Measurements from ENCODE around the gene LITAF.

LITAF gene

DNA sequence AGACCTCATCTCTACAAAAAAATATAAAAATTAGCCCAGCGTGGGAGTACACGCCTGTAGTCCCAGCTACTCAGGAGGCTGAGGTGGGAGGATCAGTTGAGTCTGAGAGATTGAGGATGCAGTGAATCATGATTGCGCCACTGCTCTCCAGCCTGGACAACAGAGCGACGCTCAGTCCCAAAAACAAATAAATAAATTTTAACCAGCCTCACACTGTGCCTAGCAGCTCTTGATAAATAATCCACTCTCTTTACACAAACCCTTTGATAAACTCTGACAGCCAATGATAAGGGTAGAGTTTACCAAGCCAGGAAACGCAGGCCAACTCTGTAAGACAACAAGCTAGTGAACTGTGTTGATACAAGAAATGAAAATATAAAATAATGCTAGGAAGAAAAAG is 32.7 kb downstream of the LITAF start:
- in situ Hi-C loops (cut with MboI; ENCODE audit: low sequenced_read_pairs) = no loop called here

- in situ Hi-C loops (cut with MboI; ENCODE audit: low sequenced_read_pairs) = no loop called here
Measured at GRCh38 chr16:11553371-11553770, 33.3 kb downstream of the LITAF start.

- in situ Hi-C loops (cut with MboI; ENCODE audit: low sequenced_read_pairs) = no loop called here
Measured at GRCh38 chr16:11552440-11552839, 34.3 kb downstream of the LITAF start.

DNA sequence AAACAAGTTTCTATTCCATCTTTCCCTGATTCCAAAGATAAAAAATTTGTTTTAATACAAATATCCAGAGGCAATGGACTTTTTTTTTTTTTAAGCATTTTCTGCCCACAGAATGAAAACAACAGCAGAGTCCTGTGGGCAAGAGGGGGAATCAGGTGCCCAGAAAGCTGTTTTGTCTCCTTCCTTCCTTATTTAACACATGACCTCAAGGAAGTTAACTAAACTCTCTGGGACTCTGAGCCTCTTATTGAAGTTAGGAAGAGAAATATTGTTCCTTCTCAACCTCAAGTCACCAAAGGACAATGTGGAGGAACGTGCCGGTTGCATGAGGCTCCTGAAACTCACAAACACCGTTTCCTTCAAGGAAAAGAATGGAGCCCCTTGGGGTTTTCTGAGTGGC is 34.9 kb downstream of the LITAF start:
- in situ Hi-C loops (cut with MboI; ENCODE audit: low sequenced_read_pairs) = no loop called here

GRCh38 chr16:11550791-11551498 is 35.8 kb downstream of the LITAF start:
- in situ Hi-C loops (cut with MboI; ENCODE audit: low sequenced_read_pairs) = no loop called here

GRCh38 chr16:11547118-11547916 is 39.4 kb downstream of the LITAF start:
- in situ Hi-C loops (cut with MboI; ENCODE audit: low sequenced_read_pairs) = loop anchor here (10.0 to 25.0 kb wide), 2 partner anchors 167 to 585 kb away; no protein-coding TSS in a partner anchor

DNA sequence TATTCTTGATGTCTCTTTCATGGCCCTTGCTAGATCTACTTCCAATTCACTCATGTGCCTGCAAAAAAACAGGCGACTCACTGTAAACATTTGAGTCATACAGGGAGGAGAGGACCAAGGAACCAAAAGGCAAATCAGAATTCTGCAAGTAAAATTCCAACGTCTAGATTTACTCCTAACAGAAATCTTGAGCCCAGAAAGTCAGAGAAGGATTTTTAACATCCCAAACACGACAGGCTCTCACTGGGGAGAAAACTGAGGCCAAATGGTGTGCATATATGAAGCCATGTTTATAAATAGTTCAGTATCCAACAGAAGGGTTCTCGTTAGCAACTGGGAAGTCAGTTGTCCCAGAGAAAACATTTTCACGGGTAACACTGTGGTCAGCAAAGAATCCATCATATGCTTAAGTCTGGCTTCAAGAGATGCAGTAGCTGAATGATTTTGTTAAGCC is 40.1 kb downstream of the LITAF start:
- in situ Hi-C loops (cut with MboI; ENCODE audit: low sequenced_read_pairs) = loop anchor here (10.0 to 25.0 kb wide), 2 partner anchors 168 to 584 kb away; no protein-coding TSS in a partner anchor

DNA sequence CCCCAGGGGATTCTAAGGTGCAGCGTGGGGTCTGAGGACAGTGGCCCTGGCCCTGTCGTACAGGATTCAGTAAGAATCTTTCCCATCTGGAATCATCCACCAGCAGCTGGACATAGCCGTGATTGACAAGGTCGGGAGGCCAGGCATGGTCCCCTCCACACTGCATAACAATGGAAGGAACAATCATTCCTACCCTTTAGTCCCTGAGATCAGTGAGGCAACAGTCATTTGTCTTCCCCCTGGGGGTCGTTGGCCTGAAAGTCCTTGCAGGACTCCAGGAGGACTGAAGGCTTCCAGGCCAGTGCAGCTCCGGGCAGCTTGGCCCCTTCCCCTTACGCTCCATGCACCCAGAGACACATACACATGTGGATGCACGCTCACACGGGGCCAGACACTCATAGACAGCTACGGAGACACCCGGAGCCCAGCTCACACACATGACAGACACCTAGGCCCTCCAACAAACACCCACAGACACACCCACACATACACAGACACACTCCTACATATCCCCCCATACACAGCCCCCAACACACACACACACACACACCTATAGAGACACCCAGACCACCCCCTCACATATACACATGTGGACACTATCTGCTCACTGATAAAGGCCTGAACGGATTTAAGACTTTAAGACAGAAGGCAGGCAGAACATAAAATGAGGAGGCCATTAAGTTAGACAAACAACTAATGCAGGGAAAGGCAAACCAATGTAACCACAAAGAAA is 42.9 kb downstream of the LITAF start:
- in situ Hi-C loops (cut with MboI; ENCODE audit: low sequenced_read_pairs) = loop anchor here (10.0 to 25.0 kb wide), 2 partner anchors 171 to 582 kb away; no protein-coding TSS in a partner anchor

GRCh38 chr16:11542069-11542744 is 44.5 kb downstream of the LITAF start:
- in situ Hi-C loops (cut with MboI; ENCODE audit: low sequenced_read_pairs) = loop anchor here (10.0 to 25.0 kb wide), 2 partner anchors 173 to 580 kb away; no protein-coding TSS in a partner anchor

GRCh38 chr16:11539641-11540050 is 47.1 kb downstream of the LITAF start:
- in situ Hi-C loops (cut with MboI; ENCODE audit: low sequenced_read_pairs) = loop anchor here (10.0 to 25.0 kb wide), 2 partner anchors 175 to 577 kb away; no protein-coding TSS in a partner anchor

DNA sequence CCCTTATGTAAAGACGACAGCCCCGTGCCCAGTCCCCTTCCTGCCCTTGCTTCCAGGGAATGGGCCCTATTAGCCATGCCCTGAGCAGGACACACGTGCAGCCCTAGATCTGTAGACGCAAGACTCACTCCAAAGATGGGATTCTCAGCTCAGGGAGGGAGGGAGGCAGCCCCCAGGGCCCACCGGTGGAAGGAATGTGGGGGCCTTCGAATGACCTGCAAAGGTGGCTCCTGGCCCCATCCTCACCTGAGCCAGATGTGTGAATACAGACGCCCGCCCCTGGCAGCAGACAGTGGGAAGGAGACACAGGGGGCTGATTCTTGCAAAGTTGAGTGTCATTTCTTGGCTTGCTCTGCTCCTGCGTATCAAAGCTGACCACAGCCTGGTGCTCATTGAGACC is 47.8 kb downstream of the LITAF start:
- in situ Hi-C loops (cut with MboI; ENCODE audit: low sequenced_read_pairs) = loop anchor here (25.0 kb wide), 1 partner anchor 577 kb away; no protein-coding TSS in a partner anchor

- in situ Hi-C loops (cut with MboI; ENCODE audit: low sequenced_read_pairs) = loop anchor here (25.0 kb wide), 1 partner anchor 574 kb away; no protein-coding TSS in a partner anchor
Measured at GRCh38 chr16:11536104-11536866, 50.4 kb downstream of the LITAF start.

DNA sequence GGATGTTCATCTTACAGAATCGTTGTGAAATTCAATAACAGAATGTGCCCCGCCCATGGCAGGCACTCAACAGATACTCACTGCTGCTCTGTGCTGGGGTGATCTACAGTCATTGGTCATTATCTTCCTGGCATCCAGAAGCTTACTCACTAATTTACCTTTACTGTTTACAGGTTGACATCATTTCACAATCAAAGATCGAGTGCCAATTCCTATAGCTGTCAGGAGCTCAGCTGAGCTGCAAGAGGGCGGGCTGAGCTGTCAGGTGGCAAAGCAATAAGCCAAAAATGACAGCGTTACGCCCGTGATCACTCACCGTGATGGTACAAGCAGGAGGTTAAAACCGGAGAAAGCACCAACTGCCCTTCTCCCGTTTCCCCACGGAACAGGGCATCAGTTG is 51.2 kb downstream of the LITAF start:
- in situ Hi-C loops (cut with MboI; ENCODE audit: low sequenced_read_pairs) = loop anchor here (25.0 kb wide), 1 partner anchor 573 kb away; no protein-coding TSS in a partner anchor

DNA sequence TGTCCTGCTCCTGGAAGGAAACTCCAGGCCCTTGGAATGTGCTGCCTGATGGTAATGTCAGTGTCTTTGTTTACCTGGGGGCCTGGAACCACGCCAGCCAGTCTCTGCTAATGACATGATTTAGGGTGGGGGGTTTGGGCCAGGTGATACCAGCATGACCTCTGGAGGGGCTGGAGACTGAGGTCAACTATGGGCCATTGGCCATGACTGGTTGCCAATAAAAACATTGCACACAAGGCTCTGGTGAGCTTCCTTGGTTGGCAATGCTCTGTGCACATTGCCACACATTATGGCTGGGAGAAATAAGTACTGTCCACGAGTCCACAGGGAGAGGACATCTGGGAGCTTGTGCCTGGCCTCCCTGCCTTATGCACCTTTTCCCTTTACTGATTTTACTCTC is 52.5 kb downstream of the LITAF start:
- in situ Hi-C loops (cut with MboI; ENCODE audit: low sequenced_read_pairs) = loop anchor here (25.0 kb wide), 1 partner anchor 572 kb away; no protein-coding TSS in a partner anchor

GRCh38 chr16:11533588-11533987 is 53.1 kb downstream of the LITAF start:
- in situ Hi-C loops (cut with MboI; ENCODE audit: low sequenced_read_pairs) = loop anchor here (25.0 kb wide), 1 partner anchor 571 kb away; no protein-coding TSS in a partner anchor

DNA sequence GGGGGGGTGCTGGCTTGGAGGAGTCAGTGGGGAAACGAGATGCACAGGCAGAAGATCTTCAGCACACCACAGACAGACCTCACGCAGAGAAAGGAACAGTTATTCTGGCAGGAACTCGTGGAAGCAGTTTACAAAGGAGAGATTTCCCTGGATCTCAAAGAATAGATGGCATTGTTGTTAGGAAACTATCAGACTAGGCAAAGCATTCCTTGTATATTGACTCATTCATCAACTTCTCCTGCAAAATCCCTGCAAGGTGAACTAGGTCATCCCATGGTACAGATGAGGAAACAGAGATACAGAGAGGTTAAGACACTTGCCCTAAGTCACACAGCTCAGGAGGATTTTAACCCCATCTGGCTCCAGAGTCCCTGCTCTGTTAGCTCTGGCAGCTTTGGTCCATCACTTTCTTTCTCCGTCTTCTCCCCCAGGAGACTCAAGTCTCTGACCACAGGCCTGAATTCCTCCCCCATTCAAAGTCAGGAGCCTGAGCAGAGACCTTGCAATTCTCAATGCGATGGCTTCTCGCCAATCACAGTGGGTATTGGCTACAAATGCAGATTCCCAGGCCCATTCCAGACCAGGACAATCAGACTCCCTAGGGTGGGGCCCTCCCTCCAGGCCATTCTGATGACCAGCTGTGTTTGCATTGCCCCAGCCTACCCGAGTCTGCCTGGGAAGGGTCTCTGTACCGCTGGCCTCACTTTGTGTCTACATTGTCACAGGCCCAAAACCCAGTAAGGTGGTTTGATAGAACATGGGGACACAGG is 56.4 kb downstream of the LITAF start:
- in situ Hi-C loops (cut with MboI; ENCODE audit: low sequenced_read_pairs) = loop anchor here (25.0 kb wide), 1 partner anchor 568 kb away; no protein-coding TSS in a partner anchor

DNA sequence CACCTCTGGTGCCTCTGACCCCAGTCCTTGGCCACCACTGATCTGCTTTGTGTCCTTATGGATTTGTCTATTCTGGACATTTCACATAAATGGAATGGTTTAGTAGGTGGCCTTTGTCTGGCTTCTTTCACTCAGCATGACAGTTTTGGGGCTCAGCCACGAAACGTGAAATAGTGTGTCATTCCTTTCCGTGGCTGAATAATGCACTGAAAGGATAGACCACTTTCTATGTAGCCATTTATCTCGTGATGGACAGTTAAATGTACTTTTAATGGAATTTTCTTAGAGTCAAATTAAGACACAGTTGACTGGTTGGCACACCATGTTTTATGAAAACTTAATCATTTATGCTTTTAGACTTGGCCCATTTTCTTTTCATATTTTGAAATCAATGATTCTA is 57.4 kb downstream of the LITAF start:
- in situ Hi-C loops (cut with MboI; ENCODE audit: low sequenced_read_pairs) = loop anchor here (25.0 kb wide), 1 partner anchor 567 kb away; no protein-coding TSS in a partner anchor

DNA sequence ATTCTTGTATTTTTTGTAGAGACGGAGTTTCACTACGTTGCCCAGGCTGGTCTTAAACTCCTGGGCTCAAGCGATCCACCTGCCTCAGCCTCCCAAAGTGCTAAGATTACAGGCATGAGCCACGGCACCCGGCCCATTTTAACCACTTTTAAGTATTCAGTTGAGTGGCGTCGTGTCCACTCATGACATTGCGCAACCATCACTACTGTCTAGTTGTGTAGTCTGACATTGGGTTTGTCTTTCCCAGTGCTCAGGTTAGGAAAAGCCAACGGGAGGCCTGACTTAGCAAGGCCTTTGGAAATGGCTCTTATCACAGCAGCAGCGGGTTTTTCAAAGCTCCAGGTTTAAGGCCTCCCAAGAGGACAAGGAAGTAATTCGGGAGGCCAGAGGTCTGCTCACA is 58.7 kb downstream of the LITAF start:
- in situ Hi-C loops (cut with MboI; ENCODE audit: low sequenced_read_pairs) = loop anchor here (25.0 kb wide), 1 partner anchor 566 kb away; no protein-coding TSS in a partner anchor
